ENCODE measurements around the gene SMCO1. TPM values are rescaled to one million over a fixed set of nuclear protein-coding genes. Genes with fewer than 3 reads are reported as not detected.
"Not testable (repeated sequence)": the region's sequence is repeated elsewhere in the genome, so short reads cannot be mapped to it uniquely, and the experiment has no call there.

Gene SMCO1
- total and polyA plus RNA-seq, 2 donors: 0.02 TPM; not detected in 1

DNA sequence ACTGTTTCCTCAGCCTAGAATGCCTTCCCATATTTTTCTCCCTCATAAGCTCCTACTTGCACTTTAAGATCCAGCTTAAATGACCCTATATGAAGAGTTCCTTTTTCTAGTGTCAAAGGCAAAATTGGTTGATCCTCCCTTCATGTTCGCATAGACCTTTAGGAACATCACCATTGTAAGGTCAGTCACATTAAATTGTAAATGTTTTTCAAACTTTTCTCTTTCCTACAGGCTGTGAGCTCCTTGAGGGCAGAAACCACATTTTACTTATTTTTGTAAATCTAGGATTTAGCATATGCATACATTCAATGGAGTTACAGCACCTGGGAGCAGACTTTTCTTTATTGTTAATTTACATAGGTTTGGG lies 813 bp downstream of the SMCO1 start:
- H3K9me3 ChIP-seq (ENCODE audit: control insufficient read depth in 2 of 2, insufficient read depth in 1 of 2, low read length in 1 of 2): peaks cover 13 to 29% of the 10 kb centered on the region in 2 donors
- no peak for DNase-seq (ENCODE audit: low read depth in 6 of 9, low spot score in 9 of 9)
- H3K27ac ChIP-seq (ENCODE audit: low read depth in 1 of 2, low read length in 1 of 2): no peak overlapping the region
- H3K27me3 ChIP-seq (ENCODE audit: control insufficient read depth in 2 of 2, insufficient read depth in 1 of 2, low read length in 1 of 2): no peaks in the 10 kb centered on the region
- no peaks in the 10 kb centered on the region for H3K36me3 ChIP-seq (ENCODE audit: control insufficient read depth in 2 of 2, insufficient read depth in 2 of 2, low read length in 1 of 2)
- 99% methylated on average over 1 of the region's 1 CpG for WGBS
- H3K4me3 ChIP-seq (ENCODE audit: low read length in 2 of 2): no peak overlapping the region
- H3K4me1 ChIP-seq (ENCODE audit: control insufficient read depth in 2 of 2, insufficient read depth in 2 of 2, low read length in 2 of 2): no peaks in the 10 kb centered on the region

DNA sequence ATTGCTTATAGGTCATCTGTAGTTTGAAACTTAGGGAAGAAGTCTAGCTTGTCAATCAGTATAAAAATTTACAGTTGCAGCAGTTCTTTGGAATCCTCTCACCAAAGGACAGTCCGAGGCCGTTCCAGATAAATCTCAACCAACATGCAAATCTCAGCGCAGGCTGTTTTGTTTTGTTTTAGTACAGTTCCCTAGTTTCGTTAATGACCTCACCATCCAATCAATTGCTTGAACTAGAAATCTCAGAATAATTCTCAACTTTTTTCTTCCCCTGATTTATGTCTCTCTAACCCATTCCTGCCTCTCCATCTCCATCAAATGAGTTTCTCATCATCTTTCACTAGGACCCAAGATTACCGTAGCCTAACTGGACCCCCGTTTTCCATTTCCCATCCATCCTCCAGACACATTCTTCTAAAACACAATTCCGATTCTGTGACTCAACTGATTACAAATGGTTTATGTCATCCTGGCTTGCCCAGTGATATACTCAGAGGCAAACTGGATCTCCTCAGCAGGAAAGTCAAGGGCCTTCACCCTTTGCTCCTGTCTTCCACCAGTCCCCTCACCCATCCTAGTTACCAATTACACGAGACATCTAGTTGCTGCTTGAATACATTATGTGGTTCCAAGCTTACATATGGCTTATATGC lies 1.3 kb downstream of the SMCO1 start:
- Histone ChIP-seq H3K27ac (ENCODE audit: low read depth in 1 of 2, low read length in 1 of 2) (no peak overlapping the region), H3K4me3 (ENCODE audit: low read length in 2 of 2) (no peak overlapping the region), H3K9me3 (ENCODE audit: control insufficient read depth in 2 of 2, insufficient read depth in 1 of 2, low read length in 1 of 2) (peaks cover 8 to 24% of the 10 kb centered on the region in 2 donors), H3K36me3 (ENCODE audit: control insufficient read depth in 2 of 2, insufficient read depth in 2 of 2, low read length in 1 of 2) (no peaks in the 10 kb centered on the region), H3K4me1 (ENCODE audit: control insufficient read depth in 2 of 2, insufficient read depth in 2 of 2, low read length in 2 of 2) (no peaks in the 10 kb centered on the region), H3K27me3 (ENCODE audit: control insufficient read depth in 2 of 2, insufficient read depth in 1 of 2, low read length in 1 of 2) (no peaks in the 10 kb centered on the region)
- no peak for DNase-seq (ENCODE audit: low read depth in 6 of 9, low spot score in 9 of 9)
- WGBS: 95% methylated on average over 8 of the region's 8 CpGs

DNA sequence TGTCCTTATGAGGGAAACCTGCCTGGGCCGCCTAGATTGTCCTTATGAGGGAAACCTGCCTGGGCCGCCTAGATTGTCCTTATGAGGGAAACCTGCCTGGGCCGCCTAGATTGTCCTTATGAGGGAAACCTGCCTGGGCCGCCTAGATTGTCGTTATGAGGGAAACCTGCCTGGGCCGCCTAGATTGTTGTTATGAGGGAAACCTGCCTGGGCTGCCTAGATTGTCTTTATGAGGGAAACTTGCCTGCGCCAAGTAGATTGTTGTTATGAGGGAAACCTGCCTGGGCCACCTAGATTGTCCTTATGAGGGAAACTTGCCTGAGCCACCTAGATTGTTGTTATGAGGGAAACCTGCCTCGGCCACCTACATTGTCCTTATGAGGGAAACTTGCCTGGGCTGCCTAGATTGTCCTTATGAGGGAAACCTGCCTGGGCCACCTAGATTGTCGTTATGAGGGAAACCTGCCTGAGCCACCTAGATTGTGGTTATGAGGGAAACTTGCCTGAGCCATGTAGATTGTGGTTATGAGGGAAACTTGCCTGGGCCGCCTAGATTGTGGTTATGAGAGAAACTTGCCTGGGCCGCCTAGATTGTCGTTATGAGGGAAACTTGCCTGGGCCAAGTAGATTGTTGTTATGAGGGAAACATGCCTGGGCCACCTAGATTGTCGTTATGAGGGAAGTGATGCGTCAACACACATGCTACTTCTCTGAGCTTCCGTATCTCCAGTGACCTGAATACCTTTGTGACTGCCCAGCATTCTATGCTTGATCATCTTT lies 3.3 kb downstream of the SMCO1 start:
- H3K4me1 ChIP-seq (ENCODE audit: control insufficient read depth in 2 of 2, insufficient read depth in 2 of 2, low read length in 2 of 2); H3K27ac ChIP-seq (ENCODE audit: low read depth in 1 of 2, low read length in 1 of 2); H3K4me3 ChIP-seq (ENCODE audit: low read length in 2 of 2); H3K36me3 ChIP-seq (ENCODE audit: control insufficient read depth in 2 of 2, insufficient read depth in 2 of 2, low read length in 1 of 2); DNase-seq (ENCODE audit: low read depth in 6 of 9, low spot score in 9 of 9); H3K9me3 ChIP-seq (ENCODE audit: control insufficient read depth in 2 of 2, insufficient read depth in 1 of 2, low read length in 1 of 2); H3K27me3 ChIP-seq (ENCODE audit: control insufficient read depth in 2 of 2, insufficient read depth in 1 of 2, low read length in 1 of 2): not testable (repeated sequence)
- 63% methylated on average over 14 of the region's 15 CpGs for WGBS

DNA sequence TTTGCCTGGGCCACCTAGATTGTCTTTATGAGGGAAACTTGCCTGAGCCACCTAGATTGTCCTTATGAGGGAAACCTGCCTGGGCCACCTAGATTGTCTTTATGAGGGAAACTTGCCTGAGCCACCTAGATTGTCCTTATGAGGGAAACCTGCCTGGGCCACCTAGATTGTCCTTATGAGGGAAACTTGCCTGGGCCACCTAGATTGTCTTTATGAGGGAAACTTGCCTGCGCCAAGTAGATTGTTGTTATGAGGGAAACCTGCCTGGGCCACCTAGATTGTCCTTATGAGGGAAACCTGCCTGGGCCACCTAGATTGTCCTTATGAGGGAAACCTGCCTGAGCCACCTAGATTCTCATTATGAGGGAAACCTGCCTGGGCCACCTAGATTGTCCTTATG lies 4.0 kb downstream of the SMCO1 start:
- H3K27ac ChIP-seq (ENCODE audit: low read depth in 1 of 2, low read length in 1 of 2); H3K27me3 ChIP-seq (ENCODE audit: control insufficient read depth in 2 of 2, insufficient read depth in 1 of 2, low read length in 1 of 2); H3K4me1 ChIP-seq (ENCODE audit: control insufficient read depth in 2 of 2, insufficient read depth in 2 of 2, low read length in 2 of 2); DNase-seq (ENCODE audit: low read depth in 6 of 9, low spot score in 9 of 9); H3K36me3 ChIP-seq (ENCODE audit: control insufficient read depth in 2 of 2, insufficient read depth in 2 of 2, low read length in 1 of 2); H3K9me3 ChIP-seq (ENCODE audit: control insufficient read depth in 2 of 2, insufficient read depth in 1 of 2, low read length in 1 of 2); H3K4me3 ChIP-seq (ENCODE audit: low read length in 2 of 2): not testable (repeated sequence)
- 100% methylated on average over 1 of the region's 1 CpG for WGBS

DNA sequence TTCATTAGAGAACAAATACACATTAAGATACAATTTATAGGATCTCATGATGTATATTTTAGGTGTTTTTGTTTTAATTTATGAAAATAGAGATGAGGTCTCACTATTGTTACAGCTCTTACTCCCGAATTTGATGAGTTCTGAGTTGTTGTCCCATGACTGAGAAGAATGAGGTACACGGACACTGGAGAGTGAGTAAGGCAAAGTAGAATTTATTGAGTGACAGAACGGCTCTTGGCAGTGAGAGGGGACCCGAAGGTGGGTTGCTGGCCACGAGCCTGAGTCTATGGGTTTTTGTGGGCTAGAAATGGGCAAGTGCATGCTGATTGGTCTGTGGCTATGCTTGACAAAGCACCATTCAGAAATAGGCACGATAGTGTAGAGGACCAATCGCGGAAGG lies 8.5 kb downstream of the SMCO1 start:
- peaks cover 5 to 9% of the 10 kb centered on the region in 2 donors for H3K9me3 ChIP-seq (ENCODE audit: control insufficient read depth in 2 of 2, insufficient read depth in 1 of 2, low read length in 1 of 2)
- H3K27ac ChIP-seq (ENCODE audit: low read depth in 1 of 2, low read length in 1 of 2): no peak overlapping the region
- no peaks in the 10 kb centered on the region for H3K27me3 ChIP-seq (ENCODE audit: control insufficient read depth in 2 of 2, insufficient read depth in 1 of 2, low read length in 1 of 2)
- WGBS: 96% methylated on average over 8 of the region's 8 CpGs
- no peaks in the 10 kb centered on the region for H3K36me3 ChIP-seq (ENCODE audit: control insufficient read depth in 2 of 2, insufficient read depth in 2 of 2, low read length in 1 of 2)
- DNase-seq (ENCODE audit: low read depth in 6 of 9, low spot score in 9 of 9): no peak
- peaks cover 0 to 5% of the 10 kb centered on the region in 2 donors for H3K4me1 ChIP-seq (ENCODE audit: control insufficient read depth in 2 of 2, insufficient read depth in 2 of 2, low read length in 2 of 2)
- H3K4me3 ChIP-seq (ENCODE audit: low read length in 2 of 2): no peak overlapping the region

DNA sequence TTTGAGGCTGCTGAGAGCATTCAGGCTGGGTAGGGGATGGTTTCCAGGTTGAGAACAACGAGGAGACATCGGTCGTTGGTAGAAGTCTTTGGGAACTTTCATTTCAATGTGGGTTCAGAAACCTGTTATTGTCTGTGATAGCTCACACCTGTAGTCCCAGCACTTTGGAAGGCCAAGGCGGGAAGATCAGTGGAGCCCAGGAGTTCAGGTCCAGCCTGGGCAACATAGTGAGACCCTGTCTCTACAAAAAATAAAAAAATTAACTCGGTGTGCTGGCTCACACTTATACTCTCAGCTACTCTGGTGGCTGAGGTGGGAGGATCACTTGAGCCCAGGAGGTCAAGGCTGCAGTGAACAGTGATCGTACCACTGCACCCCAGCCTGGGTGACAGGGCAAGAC lies 10.6 kb downstream of the SMCO1 start:
- 98% methylated on average over 6 of the region's 6 CpGs for WGBS
- peak overlapping the region in 1 of 2 donors; percentile 48 for H3K27ac ChIP-seq (ENCODE audit: low read depth in 1 of 2, low read length in 1 of 2)
- peaks cover 0 to 2% of the 10 kb centered on the region in 2 donors for H3K36me3 ChIP-seq (ENCODE audit: control insufficient read depth in 2 of 2, insufficient read depth in 2 of 2, low read length in 1 of 2)
- no peak for DNase-seq (ENCODE audit: low read depth in 6 of 9, low spot score in 9 of 9)
- H3K4me3 ChIP-seq (ENCODE audit: low read length in 2 of 2): no peak overlapping the region
- H3K9me3 ChIP-seq (ENCODE audit: control insufficient read depth in 2 of 2, insufficient read depth in 1 of 2, low read length in 1 of 2): peaks cover 5 to 9% of the 10 kb centered on the region in 2 donors
- H3K4me1 ChIP-seq (ENCODE audit: control insufficient read depth in 2 of 2, insufficient read depth in 2 of 2, low read length in 2 of 2): peaks cover 7 to 12% of the 10 kb centered on the region in 2 donors
- H3K27me3 ChIP-seq (ENCODE audit: control insufficient read depth in 2 of 2, insufficient read depth in 1 of 2, low read length in 1 of 2): no peaks in the 10 kb centered on the region

DNA sequence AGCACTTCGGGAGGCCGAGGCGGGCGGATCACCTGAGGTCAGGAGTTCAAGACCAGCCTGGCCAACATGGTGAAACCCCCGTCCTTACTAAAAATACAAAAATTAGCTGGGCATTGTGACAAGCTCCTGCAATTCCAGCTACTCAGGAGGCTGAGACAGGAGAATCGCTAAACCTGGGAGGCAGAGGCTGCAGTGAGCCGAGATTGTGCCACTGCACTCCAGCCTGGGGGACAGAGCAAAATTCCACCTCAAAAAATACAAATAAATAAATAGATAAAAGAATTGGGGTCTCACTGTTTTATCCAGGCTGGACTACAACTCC lies 11.1 kb downstream of the SMCO1 start:
- WGBS: 37% methylated on average over 7 of the region's 7 CpGs
- H3K4me3 ChIP-seq (ENCODE audit: low read length in 2 of 2): peak overlapping the region; percentile 64 to 86
- H3K27ac ChIP-seq (ENCODE audit: low read depth in 1 of 2, low read length in 1 of 2): peak overlapping the region; percentile 48 to 81
- DNase-seq (ENCODE audit: low read depth in 6 of 9, low spot score in 9 of 9); H3K9me3 ChIP-seq (ENCODE audit: control insufficient read depth in 2 of 2, insufficient read depth in 1 of 2, low read length in 1 of 2); H3K36me3 ChIP-seq (ENCODE audit: control insufficient read depth in 2 of 2, insufficient read depth in 2 of 2, low read length in 1 of 2); H3K27me3 ChIP-seq (ENCODE audit: control insufficient read depth in 2 of 2, insufficient read depth in 1 of 2, low read length in 1 of 2): not testable (repeated sequence)
- H3K4me1 ChIP-seq (ENCODE audit: control insufficient read depth in 2 of 2, insufficient read depth in 2 of 2, low read length in 2 of 2): peaks cover 9 to 14% of the 10 kb centered on the region in 2 donors

DNA sequence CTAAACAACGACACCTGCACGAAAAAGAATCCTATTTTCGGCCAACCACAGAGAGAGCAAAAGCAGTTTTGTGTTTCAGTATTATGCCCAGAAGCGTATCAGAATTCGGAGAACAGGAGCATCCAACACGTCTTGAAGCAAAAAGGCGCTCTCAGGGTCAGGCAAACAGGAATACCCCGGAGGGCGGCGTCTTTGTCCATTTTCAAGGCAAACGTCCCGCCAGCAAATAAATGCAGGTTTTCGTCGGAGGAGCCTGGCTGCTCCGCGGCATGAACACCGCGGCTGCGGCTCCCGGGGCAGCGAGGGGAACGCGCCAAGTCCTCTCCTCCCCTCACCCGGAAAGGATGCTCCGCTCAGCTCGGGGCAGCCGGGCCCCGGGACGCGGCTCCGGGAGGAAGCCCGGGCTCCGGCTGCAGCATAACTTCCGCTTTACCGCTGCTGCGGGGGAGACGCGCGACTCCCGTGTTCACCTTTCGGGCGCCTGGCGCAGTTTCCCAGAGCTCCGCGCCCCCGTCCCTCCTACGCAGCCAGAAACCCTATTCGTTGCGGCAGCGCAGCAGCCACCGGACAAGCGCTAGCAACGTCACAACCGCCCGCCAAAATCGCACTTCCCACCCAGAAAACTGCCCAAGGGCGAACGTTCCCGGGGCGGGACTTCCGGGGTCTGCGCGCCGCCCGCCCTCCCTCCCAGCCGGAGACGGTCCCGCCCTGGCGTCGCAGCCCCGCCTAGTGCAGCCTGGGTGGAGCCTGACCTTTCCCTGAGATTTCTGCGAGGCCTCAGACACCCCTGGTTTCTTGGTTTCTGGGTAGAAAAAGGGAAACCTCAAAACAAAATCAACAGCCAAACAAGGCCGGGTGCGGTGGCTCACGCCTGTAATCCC lies 11.7 kb downstream of the SMCO1 start, which contains the start of gene RNF168:
TSS of gene RNF168 (minus strand) at position 573 of the 881 bp plus-strand sequence. CDS start 595 bp downstream, outside the sequence.
- peaks cover 5 to 6% of the 10 kb centered on the region in 2 donors for H3K9me3 ChIP-seq (ENCODE audit: control insufficient read depth in 2 of 2, insufficient read depth in 1 of 2, low read length in 1 of 2)
- peak within 1 kb of the TSS; percentile 64 to 86 for H3K4me3 ChIP-seq (ENCODE audit: low read length in 2 of 2)
- H3K27ac ChIP-seq (ENCODE audit: low read depth in 1 of 2, low read length in 1 of 2): peak within 1 kb of the TSS; percentile 81 to 93
- H3K27me3 ChIP-seq (ENCODE audit: control insufficient read depth in 2 of 2, insufficient read depth in 1 of 2, low read length in 1 of 2): no peaks in the 10 kb centered on the region
- peak; percentile 73 to 95 (median 90) for DNase-seq (ENCODE audit: low read depth in 6 of 9, low spot score in 9 of 9)
- peaks cover 2 to 4% of the 10 kb centered on the region in 2 donors for H3K36me3 ChIP-seq (ENCODE audit: control insufficient read depth in 2 of 2, insufficient read depth in 2 of 2, low read length in 1 of 2)
- WGBS: under 1% methylated on average over 75 of the region's 75 CpGs
- peaks cover 11 to 14% of the 10 kb centered on the region in 2 donors for H3K4me1 ChIP-seq (ENCODE audit: control insufficient read depth in 2 of 2, insufficient read depth in 2 of 2, low read length in 2 of 2)

Data from thymus (tissue), 11 donors.